GM23338 (cell line): ENCODE measurements around the gene GFPT2. TPM values are rescaled to one million over a fixed set of nuclear protein-coding genes. Genes with fewer than 3 reads are reported as not detected.

Experiments
- ATAC-seq: fragments of 200-7000 bp; cut with Tn5 transposase; 3 replicates; pipeline ENCODE4 v1.9.1; 2020
- DNase-seq: peaks from one replicate; pipeline ENCODE4 v3.0.0-alpha.2; 2015; ENCODE audit warnings: low spot score
- H2AFZ ChIP-seq: fragments of 200-600 bp; sonication (generic); 2 replicates; pipeline ENCODE4 v1.8.0; 2016; ENCODE audit warnings: antibody characterized with exemption, mild to moderate bottlenecking, moderate library complexity
- H3F3A ChIP-seq: fragments of 200-600 bp; sonication (generic); replicated peaks from 2 replicates; pipeline ENCODE4 v1.8.0; 2017; ENCODE audit warnings: antibody characterized with exemption, mixed run types, low read depth
- H3K27ac ChIP-seq: fragments of 200-600 bp; sonication (generic); 2 replicates; pipeline ENCODE4 v1.6.1; 2016; ENCODE audit warnings: low read depth
- H3K27me3 ChIP-seq: fragments of 200-600 bp; sonication (generic); 2 replicates; pipeline ENCODE4 v1.8.0; 2016; ENCODE audit warnings: mild to moderate bottlenecking, mixed run types, moderate library complexity; ENCODE audit not compliant: insufficient read depth
- H3K36me3 ChIP-seq: fragments of 200-600 bp; sonication (generic); 2 replicates; pipeline ENCODE4 v1.8.0; 2016; ENCODE audit warnings: mild to moderate bottlenecking; ENCODE audit not compliant: insufficient read depth
- H3K4me1 ChIP-seq: fragments of 200-600 bp; sonication (generic); 2 replicates; pipeline ENCODE4 v1.8.0; 2016; ENCODE audit warnings: mild to moderate bottlenecking, moderate library complexity; ENCODE audit not compliant: insufficient read depth
- H3K4me2 ChIP-seq: fragments of 200-600 bp; sonication (generic); 2 replicates; pipeline ENCODE4 v1.7.1; 2017; ENCODE audit warnings: mixed run types
- H3K4me3 ChIP-seq: fragments of 200-600 bp; sonication (generic); 2 replicates; pipeline ENCODE4 v1.6.1; 2016; ENCODE audit warnings: mixed run types
- H3K79me2 ChIP-seq: fragments of 200-600 bp; sonication (generic); replicated peaks from 2 replicates; pipeline ENCODE4 v1.8.0; 2017; ENCODE audit warnings: mild to moderate bottlenecking; ENCODE audit not compliant: insufficient read depth
- H3K9me2 ChIP-seq: fragments of 200-600 bp; sonication (generic); 2 replicates; pipeline ENCODE4 v1.8.0; 2017; ENCODE audit not compliant: insufficient read depth
- H4K20me1 ChIP-seq: fragments of 200-600 bp; sonication (generic); replicated peaks from 2 replicates; pipeline ENCODE4 v1.8.0; 2017; ENCODE audit warnings: mild to moderate bottlenecking; ENCODE audit not compliant: insufficient read depth
- H3K27ac Mint-ChIP-seq: 2 replicates; pipeline ENCODE4 v1.8.0; 2020; ENCODE audit warnings: inconsistent platforms, mild to moderate bottlenecking, moderate library complexity, mixed read lengths
- H3K27me3 Mint-ChIP-seq: 3 replicates; pipeline ENCODE4 v1.8.0; 2022; ENCODE audit warnings: low read depth, mild to moderate bottlenecking, moderate library complexity, mixed read lengths, inconsistent platforms; ENCODE audit not compliant: insufficient read depth, poor library complexity
- H3K36me3 Mint-ChIP-seq: 3 replicates; pipeline ENCODE4 v1.8.0; 2021; ENCODE audit warnings: low read depth, mild to moderate bottlenecking, inconsistent platforms, moderate library complexity, mixed read lengths
- H3K4me1 Mint-ChIP-seq: 3 replicates; pipeline ENCODE4 v1.8.0; 2020; ENCODE audit warnings: mild to moderate bottlenecking, inconsistent platforms, mixed read lengths
- H3K4me3 Mint-ChIP-seq: 3 replicates; pipeline ENCODE4 v1.8.0; 2021; ENCODE audit warnings: moderate library complexity, mild to moderate bottlenecking, inconsistent platforms, mixed read lengths
- H3K9me3 Mint-ChIP-seq: 3 replicates; pipeline ENCODE4 v1.8.0; 2020; ENCODE audit warnings: moderate library complexity, mild to moderate bottlenecking, inconsistent platforms, mixed read lengths
- CREB1 ChIP-seq: fragments of 250-450 bp; sonication (Bioruptor Pico); IDR thresholded peaks from 2 replicates; pipeline ENCODE4 v1.5.0; 2020; ENCODE audit warnings: low read depth, mild to moderate bottlenecking, moderate library complexity
- JUNB ChIP-seq: IDR thresholded peaks from one replicate; pipeline ENCODE4 v1.6.1; 2016; ENCODE audit warnings: antibody characterized with exemption; ENCODE audit not compliant: unreplicated experiment
- NANOG ChIP-seq: IDR thresholded peaks from 2 replicates; pipeline ENCODE4 v1.6.1; 2016; ENCODE audit warnings: antibody characterized with exemption, borderline replicate concordance
- STAT1 ChIP-seq: IDR thresholded peaks from one replicate; pipeline ENCODE4 v1.6.1; 2016; ENCODE audit warnings: antibody characterized with exemption; ENCODE audit not compliant: unreplicated experiment
- ZNF114 ChIP-seq: fragments of 250-450 bp; sonication (Bioruptor Pico); IDR thresholded peaks from 2 replicates; pipeline ENCODE4 v1.5.0; 2020; ENCODE audit warnings: mild to moderate bottlenecking, moderate library complexity
- ZNF331 ChIP-seq: fragments of 250-450 bp; sonication (Bioruptor Pico); IDR thresholded peaks from 2 replicates; pipeline ENCODE4 v1.5.0; 2020; ENCODE audit warnings: low read depth, mild to moderate bottlenecking, moderate library complexity
- polyA plus RNA-seq: library from polyadenylated mRNA; unstranded; fragments of >200 nt; fragmentation: Nextera tagmentation; extraction: Ambion mirVana; gene quantifications from 2 replicates; pipeline ENCODE4 v1.2.1, GENCODE V29; 2016
- total RNA-seq: library from RNA; depleted of rRNA; stranded (reverse); fragments of >200 nt; shearing (Covaris generic); gene quantifications from 2 replicates; pipeline ENCODE4 v1.2.3, GENCODE V29; 2014
- TF ChIP-seq, protein P1 (sequence below): IDR thresholded peaks from 2 replicates; pipeline ENCODE4 v1.6.1; 2016; ENCODE audit warnings: antibody characterized with exemption
- TF ChIP-seq, protein P2 (sequence below): fragments of 250-450 bp; sonication (Bioruptor Pico); IDR thresholded peaks from 2 replicates; pipeline ENCODE4 v1.5.0; 2020; ENCODE audit warnings: mild to moderate bottlenecking, moderate library complexity
- TF ChIP-seq, protein P3 (sequence below), 2 experiments: fragments of 200-600 bp in 1 of 2; sonication (generic) in 1 of 2; conservative IDR thresholded peaks; 2 replicates each; pipeline versions ENCODE4 v1.5.1 to v1.6.1; 2016 to 2017; ENCODE audit warnings: antibody characterized with exemption in 2 of 2, low read depth in 2 of 2, mild to moderate bottlenecking in 2 of 2, moderate library complexity in 1 of 2

GFPT2 gene
- total and polyA plus RNA-seq, 2 experiments from 2014 or later = 82.6 to 120 TPM

DNA sequence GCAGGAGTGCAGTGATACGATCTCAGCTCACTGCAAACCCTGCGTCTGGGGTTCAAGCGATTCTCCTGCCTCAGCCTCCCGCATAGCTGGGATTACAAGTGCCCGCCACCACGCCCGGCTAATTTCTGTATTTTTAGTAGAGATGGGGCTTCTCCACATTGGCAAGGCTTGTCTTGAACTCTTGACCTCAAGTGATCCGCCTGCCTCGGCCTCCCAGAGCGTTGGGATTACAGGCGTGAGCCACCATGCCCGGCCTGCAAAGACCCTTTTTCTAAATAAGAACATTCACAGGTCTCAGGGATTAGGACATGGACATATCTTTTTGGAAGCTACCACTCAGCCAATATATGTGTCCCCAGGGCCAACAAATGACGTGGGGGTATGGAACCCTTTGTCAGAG is 49.6 kb upstream of the GFPT2 start (continued):
- no peak for TF ChIP-seq JUNB
- TF ChIP-seq, protein P1, sequence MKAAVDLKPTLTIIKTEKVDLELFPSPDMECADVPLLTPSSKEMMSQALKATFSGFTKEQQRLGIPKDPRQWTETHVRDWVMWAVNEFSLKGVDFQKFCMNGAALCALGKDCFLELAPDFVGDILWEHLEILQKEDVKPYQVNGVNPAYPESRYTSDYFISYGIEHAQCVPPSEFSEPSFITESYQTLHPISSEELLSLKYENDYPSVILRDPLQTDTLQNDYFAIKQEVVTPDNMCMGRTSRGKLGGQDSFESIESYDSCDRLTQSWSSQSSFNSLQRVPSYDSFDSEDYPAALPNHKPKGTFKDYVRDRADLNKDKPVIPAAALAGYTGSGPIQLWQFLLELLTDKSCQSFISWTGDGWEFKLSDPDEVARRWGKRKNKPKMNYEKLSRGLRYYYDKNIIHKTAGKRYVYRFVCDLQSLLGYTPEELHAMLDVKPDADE = no peak
- no peak for TF ChIP-seq STAT1
- TF ChIP-seq, protein P2, sequence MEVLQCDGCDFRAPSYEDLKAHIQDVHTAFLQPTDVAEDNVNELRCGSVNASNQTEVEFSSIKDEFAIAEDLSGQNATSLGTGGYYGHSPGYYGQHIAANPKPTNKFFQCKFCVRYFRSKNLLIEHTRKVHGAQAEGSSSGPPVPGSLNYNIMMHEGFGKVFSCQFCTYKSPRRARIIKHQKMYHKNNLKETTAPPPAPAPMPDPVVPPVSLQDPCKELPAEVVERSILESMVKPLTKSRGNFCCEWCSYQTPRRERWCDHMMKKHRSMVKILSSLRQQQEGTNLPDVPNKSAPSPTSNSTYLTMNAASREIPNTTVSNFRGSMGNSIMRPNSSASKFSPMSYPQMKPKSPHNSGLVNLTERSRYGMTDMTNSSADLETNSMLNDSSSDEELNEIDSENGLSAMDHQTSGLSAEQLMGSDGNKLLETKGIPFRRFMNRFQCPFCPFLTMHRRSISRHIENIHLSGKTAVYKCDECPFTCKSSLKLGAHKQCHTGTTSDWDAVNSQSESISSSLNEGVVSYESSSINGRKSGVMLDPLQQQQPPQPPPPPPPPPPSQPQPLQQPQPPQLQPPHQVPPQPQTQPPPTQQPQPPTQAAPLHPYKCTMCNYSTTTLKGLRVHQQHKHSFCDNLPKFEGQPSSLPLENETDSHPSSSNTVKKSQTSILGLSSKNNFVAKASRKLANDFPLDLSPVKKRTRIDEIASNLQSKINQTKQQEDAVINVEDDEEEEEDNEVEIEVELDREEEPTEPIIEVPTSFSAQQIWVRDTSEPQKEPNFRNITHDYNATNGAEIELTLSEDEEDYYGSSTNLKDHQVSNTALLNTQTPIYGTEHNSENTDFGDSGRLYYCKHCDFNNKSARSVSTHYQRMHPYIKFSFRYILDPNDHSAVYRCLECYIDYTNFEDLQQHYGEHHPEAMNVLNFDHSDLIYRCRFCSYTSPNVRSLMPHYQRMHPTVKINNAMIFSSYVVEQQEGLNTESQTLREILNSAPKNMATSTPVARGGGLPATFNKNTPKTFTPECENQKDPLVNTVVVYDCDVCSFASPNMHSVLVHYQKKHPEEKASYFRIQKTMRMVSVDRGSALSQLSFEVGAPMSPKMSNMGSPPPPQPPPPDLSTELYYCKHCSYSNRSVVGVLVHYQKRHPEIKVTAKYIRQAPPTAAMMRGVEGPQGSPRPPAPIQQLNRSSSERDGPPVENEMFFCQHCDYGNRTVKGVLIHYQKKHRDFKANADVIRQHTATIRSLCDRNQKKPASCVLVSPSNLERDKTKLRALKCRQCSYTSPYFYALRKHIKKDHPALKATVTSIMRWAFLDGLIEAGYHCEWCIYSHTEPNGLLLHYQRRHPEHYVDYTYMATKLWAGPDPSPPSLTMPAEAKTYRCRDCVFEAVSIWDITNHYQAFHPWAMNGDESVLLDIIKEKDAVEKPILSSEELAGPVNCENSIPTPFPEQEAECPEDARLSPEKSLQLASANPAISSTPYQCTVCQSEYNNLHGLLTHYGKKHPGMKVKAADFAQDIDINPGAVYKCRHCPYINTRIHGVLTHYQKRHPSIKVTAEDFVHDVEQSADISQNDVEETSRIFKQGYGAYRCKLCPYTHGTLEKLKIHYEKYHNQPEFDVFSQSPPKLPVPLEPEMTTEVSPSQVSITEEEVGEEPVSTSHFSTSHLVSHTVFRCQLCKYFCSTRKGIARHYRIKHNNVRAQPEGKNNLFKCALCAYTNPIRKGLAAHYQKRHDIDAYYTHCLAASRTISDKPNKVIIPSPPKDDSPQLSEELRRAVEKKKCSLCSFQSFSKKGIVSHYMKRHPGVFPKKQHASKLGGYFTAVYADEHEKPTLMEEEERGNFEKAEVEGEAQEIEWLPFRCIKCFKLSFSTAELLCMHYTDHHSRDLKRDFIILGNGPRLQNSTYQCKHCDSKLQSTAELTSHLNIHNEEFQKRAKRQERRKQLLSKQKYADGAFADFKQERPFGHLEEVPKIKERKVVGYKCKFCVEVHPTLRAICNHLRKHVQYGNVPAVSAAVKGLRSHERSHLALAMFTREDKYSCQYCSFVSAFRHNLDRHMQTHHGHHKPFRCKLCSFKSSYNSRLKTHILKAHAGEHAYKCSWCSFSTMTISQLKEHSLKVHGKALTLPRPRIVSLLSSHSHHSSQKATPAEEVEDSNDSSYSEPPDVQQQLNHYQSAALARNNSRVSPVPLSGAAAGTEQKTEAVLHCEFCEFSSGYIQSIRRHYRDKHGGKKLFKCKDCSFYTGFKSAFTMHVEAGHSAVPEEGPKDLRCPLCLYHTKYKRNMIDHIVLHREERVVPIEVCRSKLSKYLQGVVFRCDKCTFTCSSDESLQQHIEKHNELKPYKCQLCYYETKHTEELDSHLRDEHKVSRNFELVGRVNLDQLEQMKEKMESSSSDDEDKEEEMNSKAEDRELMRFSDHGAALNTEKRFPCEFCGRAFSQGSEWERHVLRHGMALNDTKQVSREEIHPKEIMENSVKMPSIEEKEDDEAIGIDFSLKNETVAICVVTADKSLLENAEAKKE (CRISPR knock-in tag) = no peak
- TF ChIP-seq ZNF331 (CRISPR knock-in tag) = no peak
- TF ChIP-seq CREB1 (CRISPR knock-in tag) = no peak
- no peak for TF ChIP-seq NANOG

DNA sequence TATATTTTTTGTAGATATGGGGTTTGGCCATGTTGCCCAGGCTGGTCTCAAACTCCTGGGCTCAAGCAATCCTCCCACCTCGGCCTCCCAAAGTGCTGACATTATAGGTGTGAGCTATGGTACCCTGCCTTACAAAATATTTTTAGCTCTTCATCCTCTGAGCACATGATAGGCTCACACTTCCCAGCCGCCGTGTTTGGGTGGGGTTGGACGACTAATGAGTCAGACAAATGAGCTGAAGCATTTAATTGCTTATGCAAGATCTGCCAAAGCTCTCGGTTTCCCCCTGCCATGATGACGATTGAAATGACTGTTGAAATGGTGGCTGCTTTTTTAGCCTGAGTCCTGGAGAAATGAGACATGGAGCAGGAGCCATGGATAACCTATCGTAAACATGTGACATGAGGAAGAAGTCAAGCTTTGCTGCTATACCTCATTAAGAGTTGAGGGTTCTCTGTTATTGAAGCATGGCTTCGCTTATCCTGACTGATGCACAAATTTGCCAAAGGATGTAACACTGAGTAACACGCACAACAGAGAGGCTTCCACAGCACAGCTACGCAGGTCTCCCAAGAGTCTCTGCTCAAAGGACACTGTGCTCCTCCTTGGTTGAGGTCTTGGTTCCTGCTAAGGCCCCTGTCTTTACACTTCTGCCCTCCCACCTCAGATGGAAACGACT is 48.2 kb upstream of the GFPT2 start:
- H3K9me3 Mint-ChIP-seq = peaks cover 15% of the 10 kb centered on the region; the same call in 2 of the 3 replicates

More for the DNA sequence above, 48.2 kb upstream of the GFPT2 start:
- Histone ChIP-seq H3K27ac (no peak overlapping the region), H4K20me1 (no peaks in the 10 kb centered on the region), H3K9me2 (no peaks in the 10 kb centered on the region), H3K36me3 (no peaks in the 10 kb centered on the region), H3K4me2 (no peak overlapping the region), H3K4me3 (no peak overlapping the region), H3K4me1 (no peaks in the 10 kb centered on the region), H2AFZ (no peak overlapping the region), H3K27me3 (no peaks in the 10 kb centered on the region), H3K79me2 (no peaks in the 10 kb centered on the region), H3F3A (no peaks in the 10 kb centered on the region)
- H3K4me1 Mint-ChIP-seq = no peaks in the 10 kb centered on the region
- ATAC-seq = no peak
- no peak overlapping the region for H3K27ac Mint-ChIP-seq
- TF ChIP-seq JUNB = no peak
- TF ChIP-seq, protein P3, sequence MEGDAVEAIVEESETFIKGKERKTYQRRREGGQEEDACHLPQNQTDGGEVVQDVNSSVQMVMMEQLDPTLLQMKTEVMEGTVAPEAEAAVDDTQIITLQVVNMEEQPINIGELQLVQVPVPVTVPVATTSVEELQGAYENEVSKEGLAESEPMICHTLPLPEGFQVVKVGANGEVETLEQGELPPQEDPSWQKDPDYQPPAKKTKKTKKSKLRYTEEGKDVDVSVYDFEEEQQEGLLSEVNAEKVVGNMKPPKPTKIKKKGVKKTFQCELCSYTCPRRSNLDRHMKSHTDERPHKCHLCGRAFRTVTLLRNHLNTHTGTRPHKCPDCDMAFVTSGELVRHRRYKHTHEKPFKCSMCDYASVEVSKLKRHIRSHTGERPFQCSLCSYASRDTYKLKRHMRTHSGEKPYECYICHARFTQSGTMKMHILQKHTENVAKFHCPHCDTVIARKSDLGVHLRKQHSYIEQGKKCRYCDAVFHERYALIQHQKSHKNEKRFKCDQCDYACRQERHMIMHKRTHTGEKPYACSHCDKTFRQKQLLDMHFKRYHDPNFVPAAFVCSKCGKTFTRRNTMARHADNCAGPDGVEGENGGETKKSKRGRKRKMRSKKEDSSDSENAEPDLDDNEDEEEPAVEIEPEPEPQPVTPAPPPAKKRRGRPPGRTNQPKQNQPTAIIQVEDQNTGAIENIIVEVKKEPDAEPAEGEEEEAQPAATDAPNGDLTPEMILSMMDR (conservative IDR thresholded peaks at IDR 0.05; ENCODE audit: low read depth in 2 of 2) = no peak
- no peak for TF ChIP-seq ZNF114 (CRISPR knock-in tag)
- H3K27me3 Mint-ChIP-seq = peaks cover 7% of the 10 kb centered on the region
- DNase-seq = no peak
- peaks cover 2% of the 10 kb centered on the region; the same call in 1 of the 3 replicates for H3K36me3 Mint-ChIP-seq
- H3K4me3 Mint-ChIP-seq = no peak overlapping the region
